ENCODE measurements around the gene FAHD2B.
"Not testable (repeated sequence)": the region's sequence is repeated elsewhere in the genome, so short reads cannot be mapped to it uniquely, and the experiment has no call there.

Gene FAHD2B

GRCh38 chr2:97088706-97089105 is 6.0 kb downstream of the FAHD2B start:
- H3K36me3 ChIP-seq (replicated peaks); H3K4me1 ChIP-seq; H3K4me3 ChIP-seq; H3K27me3 ChIP-seq (ENCODE audit: low read depth); in situ Hi-C loops (cut with MboI; ENCODE audit: low sequenced_read_pairs); H3K9me3 ChIP-seq; DNase-seq (ENCODE audit: low spot score in 2 of 2): not testable (repeated sequence)

- H3K4me1 ChIP-seq; DNase-seq (ENCODE audit: low spot score in 2 of 2); H3K9me3 ChIP-seq; H3K36me3 ChIP-seq (replicated peaks); H3K4me3 ChIP-seq; H3K27me3 ChIP-seq (ENCODE audit: low read depth); in situ Hi-C loops (cut with MboI; ENCODE audit: low sequenced_read_pairs): not testable (repeated sequence)
These were observed 9.6 kb downstream of the FAHD2B start for GRCh38 chr2:97085093-97085492.

GRCh38 chr2:97083516-97083915 is 11.2 kb downstream of the FAHD2B start:
- DNase-seq (ENCODE audit: low spot score in 2 of 2); in situ Hi-C loops (cut with MboI; ENCODE audit: low sequenced_read_pairs): not testable (repeated sequence)

GRCh38 chr2:97082206-97082605 is 12.5 kb downstream of the FAHD2B start:
- H3K36me3 ChIP-seq (replicated peaks); H3K4me1 ChIP-seq; H3K27me3 ChIP-seq (ENCODE audit: low read depth); H3K9me3 ChIP-seq; DNase-seq (ENCODE audit: low spot score in 2 of 2); H3K4me3 ChIP-seq; in situ Hi-C loops (cut with MboI; ENCODE audit: low sequenced_read_pairs): not testable (repeated sequence)

More at GRCh38 chr2:97083516-97083915, 11.2 kb downstream of the FAHD2B start:
- H3K4me1 ChIP-seq; H3K9me3 ChIP-seq; H3K4me3 ChIP-seq; H3K36me3 ChIP-seq (replicated peaks); H3K27me3 ChIP-seq (ENCODE audit: low read depth): not testable (repeated sequence)

GRCh38 chr2:97080855-97081254 is 13.8 kb downstream of the FAHD2B start:
- DNase-seq (ENCODE audit: low spot score in 2 of 2); H3K9me3 ChIP-seq; H3K4me3 ChIP-seq; H3K36me3 ChIP-seq (replicated peaks); H3K4me1 ChIP-seq; in situ Hi-C loops (cut with MboI; ENCODE audit: low sequenced_read_pairs); H3K27me3 ChIP-seq (ENCODE audit: low read depth): not testable (repeated sequence)

GRCh38 chr2:97077213-97077612 is 17.5 kb downstream of the FAHD2B start:
- DNase-seq (ENCODE audit: low spot score in 2 of 2); H3K4me1 ChIP-seq; H3K36me3 ChIP-seq (replicated peaks); H3K9me3 ChIP-seq; H3K4me3 ChIP-seq; in situ Hi-C loops (cut with MboI; ENCODE audit: low sequenced_read_pairs); H3K27me3 ChIP-seq (ENCODE audit: low read depth): not testable (repeated sequence)

GRCh38 chr2:97070915-97071314 is 23.8 kb downstream of the FAHD2B start:
- H3K27me3 ChIP-seq (ENCODE audit: low read depth); H3K4me1 ChIP-seq; H3K4me3 ChIP-seq; in situ Hi-C loops (cut with MboI; ENCODE audit: low sequenced_read_pairs); DNase-seq (ENCODE audit: low spot score in 2 of 2); H3K9me3 ChIP-seq; H3K36me3 ChIP-seq (replicated peaks): not testable (repeated sequence)

- H3K9me3 ChIP-seq; H3K4me3 ChIP-seq; DNase-seq (ENCODE audit: low spot score in 2 of 2); H3K36me3 ChIP-seq (replicated peaks); in situ Hi-C loops (cut with MboI; ENCODE audit: low sequenced_read_pairs); H3K4me1 ChIP-seq; H3K27me3 ChIP-seq (ENCODE audit: low read depth): not testable (repeated sequence)
These were observed 26.0 kb downstream of the FAHD2B start for GRCh38 chr2:97068722-97069121.

- Histone ChIP-seq H3K36me3 (replicated peaks) (no peaks in the 10 kb centered on the region), H3K9me3 (no peaks in the 10 kb centered on the region), H3K4me1 (no peaks in the 10 kb centered on the region), H3K27me3 (ENCODE audit: low read depth) (no peaks in the 10 kb centered on the region), H3K4me3 (no peak overlapping the region)
- DNase-seq (ENCODE audit: low spot score in 2 of 2): no peak
- in situ Hi-C loops (cut with MboI; ENCODE audit: low sequenced_read_pairs): no loop called here
These were observed 26.6 kb downstream of the FAHD2B start for GRCh38 chr2:97068074-97068473.

GRCh38 chr2:97067279-97068004 is 27.2 kb downstream of the FAHD2B start:
- H3K36me3 ChIP-seq (replicated peaks): no peaks in the 10 kb centered on the region
- in situ Hi-C loops (cut with MboI; ENCODE audit: low sequenced_read_pairs): no loop called here
- no peak for DNase-seq (ENCODE audit: low spot score in 2 of 2)

GRCh38 chr2:97066030-97066429 is 28.7 kb downstream of the FAHD2B start:
- H3K36me3 ChIP-seq (replicated peaks); DNase-seq (ENCODE audit: low spot score in 2 of 2); H3K4me3 ChIP-seq; in situ Hi-C loops (cut with MboI; ENCODE audit: low sequenced_read_pairs); H3K27me3 ChIP-seq (ENCODE audit: low read depth); H3K4me1 ChIP-seq; H3K9me3 ChIP-seq: not testable (repeated sequence)

More at GRCh38 chr2:97067279-97068004, 27.2 kb downstream of the FAHD2B start:
- Histone ChIP-seq H3K27me3 (ENCODE audit: low read depth) (no peaks in the 10 kb centered on the region; the same call in 1 of the 2 replicates), H3K4me3 (no peak overlapping the region), H3K4me1 (no peaks in the 10 kb centered on the region), H3K9me3 (no peaks in the 10 kb centered on the region)

GRCh38 chr2:97062020-97062419 is 32.7 kb downstream of the FAHD2B start:
- in situ Hi-C loops (cut with MboI; ENCODE audit: low sequenced_read_pairs); DNase-seq (ENCODE audit: low spot score in 2 of 2); H3K27me3 ChIP-seq (ENCODE audit: low read depth); H3K4me1 ChIP-seq; H3K9me3 ChIP-seq; H3K4me3 ChIP-seq; H3K36me3 ChIP-seq (replicated peaks): not testable (repeated sequence)

- H3K36me3 ChIP-seq (replicated peaks); H3K27me3 ChIP-seq (ENCODE audit: low read depth); H3K4me1 ChIP-seq; H3K4me3 ChIP-seq; DNase-seq (ENCODE audit: low spot score in 2 of 2); in situ Hi-C loops (cut with MboI; ENCODE audit: low sequenced_read_pairs); H3K9me3 ChIP-seq: not testable (repeated sequence)
These were observed 34.9 kb downstream of the FAHD2B start for GRCh38 chr2:97059782-97060181.

- H3K4me3 ChIP-seq; H3K9me3 ChIP-seq; H3K36me3 ChIP-seq (replicated peaks); H3K4me1 ChIP-seq; DNase-seq (ENCODE audit: low spot score in 2 of 2); H3K27me3 ChIP-seq (ENCODE audit: low read depth); in situ Hi-C loops (cut with MboI; ENCODE audit: low sequenced_read_pairs): not testable (repeated sequence)
These were observed 38.5 kb downstream of the FAHD2B start for GRCh38 chr2:97056150-97056549.

- H3K9me3 ChIP-seq; in situ Hi-C loops (cut with MboI; ENCODE audit: low sequenced_read_pairs); H3K36me3 ChIP-seq (replicated peaks); H3K27me3 ChIP-seq (ENCODE audit: low read depth); H3K4me3 ChIP-seq; H3K4me1 ChIP-seq; DNase-seq (ENCODE audit: low spot score in 2 of 2): not testable (repeated sequence)
These were observed 44.6 kb downstream of the FAHD2B start for GRCh38 chr2:97050032-97050431.

Data from HAP-1 (cell line).